HepG2 (cell line): Measurements from ENCODE around the gene SLC35B2. TPM values are rescaled to one million over a fixed set of nuclear protein-coding genes. Genes with fewer than 3 reads are reported as not detected.

Experiments
- ATAC-seq: fragments of 200-7000 bp; cut with Tn5 transposase; 3 replicates; pipeline ENCODE4 v1.9.1; 2020; ENCODE audit warnings: mild to moderate bottlenecking, moderate library complexity
- BruUV-seq: library from RNA; stranded (reverse); fragments of 400-500 nt; replicated peaks from 2 replicates; lab custom pipeline; 2021; lab: Mats Ljungman, UMichigan
- CTCF ChIA-PET: fragments of 300-600 bp; formaldehyde crosslinking; extraction: SDS; loops from one replicate; lab custom pipeline; 2021; ENCODE audit warnings: low total read pairs, inconsistent platforms, low intra/inter-chr PET ratio; lab: Yijun Ruan, JAX
- POLR2A ChIA-PET: fragments of 350-600 bp; sonication (Branson Sonifier 250); formaldehyde crosslinking; loops from one replicate; lab custom pipeline; 2020; ENCODE audit warnings: antibody characterized with exemption, inconsistent platforms; lab: Yijun Ruan, JAX
- DNase-seq: peaks from one replicate; pipeline ENCODE4 v3.0.0-alpha.2; 2015; ENCODE audit warnings: low spot score
- FAIRE-seq: peaks from 3 replicates; lab custom pipeline; 2011; peaks lifted over from hg19 to GRCh38; lab: Jason Lieb, UNC
- H2AFZ ChIP-seq: one replicate; pipeline ENCODE4 v1.6.1; 2011; ENCODE audit warnings: low read length, inconsistent platforms
- H3K27ac ChIP-seq: fragments of 300-600 bp; 3 replicates; pipeline ENCODE4 v1.8.0; 2011; ENCODE audit warnings: mixed run types, mild to moderate bottlenecking, mixed read lengths, low read length, inconsistent platforms; ENCODE audit not compliant: insufficient read depth; ENCODE audit errors: extremely low read length
- H3K27me3 ChIP-seq, 2 experiments: fragments of 200-600 bp in 1 of 2; 2 replicates in 1 of 2; 3 replicates in 1 of 2; pipeline versions ENCODE4 v1.6.0 to v1.8.0; 2011; ENCODE audit warnings: low read length in 2 of 2, mild to moderate bottlenecking in 2 of 2, moderate library complexity in 2 of 2, inconsistent platforms in 1 of 2; ENCODE audit not compliant: insufficient read depth in 2 of 2, control insufficient read depth in 1 of 2
- H3K36me3 ChIP-seq, 2 experiments: fragments of 200-600 bp in 1 of 2; replicated peaks in 1 of 2; 2 replicates in 1 of 2; 3 replicates in 1 of 2; pipeline versions ENCODE4 v1.5.1 to v1.8.0; 2011; ENCODE audit warnings: low read length in 2 of 2, inconsistent platforms in 1 of 2; ENCODE audit not compliant: insufficient read depth in 2 of 2, control insufficient read depth in 1 of 2
- H3K4me1 ChIP-seq: 2 replicates; pipeline ENCODE4 v1.5.1; 2012; ENCODE audit warnings: low read length, inconsistent platforms; ENCODE audit not compliant: insufficient read depth
- H3K4me2 ChIP-seq: 2 replicates; pipeline ENCODE4 v1.6.0; 2011; ENCODE audit warnings: low read depth, low read length, inconsistent platforms
- H3K4me3 ChIP-seq, 3 experiments: fragments of 200-600 bp in 1 of 3; sonication (generic), shearing (Covaris generic) in 1 of 3; replicated peaks in 1 of 3; 2 replicates each; pipeline ENCODE4 v1.5.1; 2011 to 2016; ENCODE audit warnings: low read length in 3 of 3, inconsistent platforms in 2 of 3, low read depth in 2 of 3, mild to moderate bottlenecking in 2 of 3, control low read depth in 1 of 3, mixed read lengths in 1 of 3; ENCODE audit not compliant: insufficient read depth in 1 of 3
- H3K79me2 ChIP-seq: one replicate; pipeline ENCODE4 v1.6.1; 2011; ENCODE audit warnings: low read length, inconsistent platforms; ENCODE audit not compliant: insufficient read depth
- H3K9ac ChIP-seq: 2 replicates; pipeline ENCODE4 v1.6.0; 2011; ENCODE audit warnings: mild to moderate bottlenecking, low read depth, low read length, inconsistent platforms; ENCODE audit not compliant: insufficient read depth
- H3K9me3 ChIP-seq: 2 replicates; pipeline ENCODE4 v1.5.1; 2012; ENCODE audit warnings: mild to moderate bottlenecking, low read length
- H4K20me1 ChIP-seq: 2 replicates; pipeline ENCODE4 v1.6.0; 2011; ENCODE audit warnings: inconsistent platforms, mild to moderate bottlenecking, low read length, moderate library complexity; ENCODE audit not compliant: insufficient read depth
- EZH2 ChIP-seq: conservative IDR thresholded peaks from 2 replicates; pipeline ENCODE4 v1.6.1; 2012; ENCODE audit warnings: mild to moderate bottlenecking, low read depth, low read length, moderate library complexity
- HMG20B ChIP-seq: conservative IDR thresholded peaks from 2 replicates; pipeline ENCODE4 v1.6.1; 2016; ENCODE audit warnings: missing genetic modification reagents, missing compliant biosample characterization
- MEIS1 ChIP-seq: sonication (generic); formaldehyde crosslinking; IDR thresholded peaks from 2 replicates; pipeline ENCODE4 v1.9.0; 2021; ENCODE audit warnings: mild to moderate bottlenecking, missing genetic modification reagents, moderate library complexity, borderline replicate concordance
- MIXL1 ChIP-seq: IDR thresholded peaks from 2 replicates; pipeline ENCODE4 v1.6.1; 2016
- NFIB ChIP-seq: sonication (generic); formaldehyde crosslinking; IDR thresholded peaks from 2 replicates; pipeline ENCODE4 v1.9.0; 2021; ENCODE audit warnings: missing genetic modification reagents, mild to moderate bottlenecking, borderline replicate concordance
- POLR2AphosphoS2 ChIP-seq: IDR thresholded peaks from 2 replicates; pipeline ENCODE4 v1.6.1; 2011; ENCODE audit warnings: low read depth, low read length, improper control_type of control experiment
- SMAD1 ChIP-seq: sonication (generic); formaldehyde crosslinking; IDR thresholded peaks from 2 replicates; pipeline ENCODE4 v1.4.0; 2020; ENCODE audit warnings: missing genetic modification reagents, low read depth, mild to moderate bottlenecking, borderline replicate concordance
- ZNF431 ChIP-seq: sonication (generic); formaldehyde crosslinking; IDR thresholded peaks from 2 replicates; pipeline ENCODE4 v1.9.0; 2022; ENCODE audit warnings: missing genetic modification reagents, low read depth, mild to moderate bottlenecking, borderline replicate concordance
- ZNF446 ChIP-seq: sonication (generic); formaldehyde crosslinking; IDR thresholded peaks from 2 replicates; pipeline ENCODE4 v1.5.0; 2020; ENCODE audit warnings: mild to moderate bottlenecking, missing genetic modification reagents
- ZNF83 ChIP-seq: sonication (generic); formaldehyde crosslinking; IDR thresholded peaks from 2 replicates; pipeline ENCODE4 v1.4.0; 2020; ENCODE audit warnings: missing genetic modification reagents, mild to moderate bottlenecking, borderline replicate concordance
- WGBS: methylation state at CpG from one replicate; pipeline ENCODE4 v1.1.6; 2017; ENCODE audit warnings: low lambda C conversion rate; 5-methylcytosine and 5-hydroxymethylcytosine counted together
- in situ Hi-C: cut with HindIII; loops from 2 replicates; pipeline ENCODE4 v1.10.0; 2017; ENCODE audit warnings: low pct_unique_long_range_greater_than_20kb; ENCODE audit not compliant: extremely low pct_ligation_motif_present
- intact Hi-C: fragments of 100-400 bp; cut with micrococcal nuclease; formaldehyde crosslinking; loops from one replicate; pipeline ENCODE4 v1.10.0; 2022; ENCODE audit not compliant: unreplicated experiment
- polyA plus RNA-seq, 8 experiments: library from polyadenylated mRNA; depleted of rRNA in 3 of 8; stranded (reverse) in 7 of 8; unstranded in 1 of 8; fragments of >200 nt; fragmentation: Illumina TruSeq in 4 of 8; extraction: Trizol in 4 of 8; gene quantifications; 2 replicates each; pipeline versions ENCODE4 v1.2.1 to v1.2.3, GENCODE V29; 2011 to 2016; ENCODE audit warnings: low read depth in 4 of 8, missing spikeins in 1 of 8, mixed read lengths in 1 of 8; ENCODE audit not compliant: insufficient read depth in 1 of 8
- total RNA-seq, 5 experiments: library from RNA; depleted of rRNA; stranded (reverse); fragments of >200 nt; fragmentation: Illumina TruSeq; extraction: Trizol; gene quantifications; 2 replicates each; pipeline ENCODE4 v1.2.3, GENCODE V29; 2016; ENCODE audit warnings: low read depth in 1 of 5
- TF ChIP-seq, protein P1 (sequence below): sonication (generic); formaldehyde crosslinking; IDR thresholded peaks from 2 replicates; pipeline ENCODE4 v1.8.1; 2023; ENCODE audit warnings: mild to moderate bottlenecking, missing genetic modification reagents, borderline replicate concordance
- TF ChIP-seq, protein P2 (sequence below): sonication (generic); formaldehyde crosslinking; conservative IDR thresholded peaks from 2 replicates; pipeline ENCODE4 v1.8.0; 2022; ENCODE audit warnings: missing genetic modification reagents

SLC35B2 gene
- total and polyA plus RNA-seq, 2 of the 13 experiments (the other 11 are each of a cell fraction or from before 2014, with no cell fraction given), result 61.1 to 148 TPM

DNA sequence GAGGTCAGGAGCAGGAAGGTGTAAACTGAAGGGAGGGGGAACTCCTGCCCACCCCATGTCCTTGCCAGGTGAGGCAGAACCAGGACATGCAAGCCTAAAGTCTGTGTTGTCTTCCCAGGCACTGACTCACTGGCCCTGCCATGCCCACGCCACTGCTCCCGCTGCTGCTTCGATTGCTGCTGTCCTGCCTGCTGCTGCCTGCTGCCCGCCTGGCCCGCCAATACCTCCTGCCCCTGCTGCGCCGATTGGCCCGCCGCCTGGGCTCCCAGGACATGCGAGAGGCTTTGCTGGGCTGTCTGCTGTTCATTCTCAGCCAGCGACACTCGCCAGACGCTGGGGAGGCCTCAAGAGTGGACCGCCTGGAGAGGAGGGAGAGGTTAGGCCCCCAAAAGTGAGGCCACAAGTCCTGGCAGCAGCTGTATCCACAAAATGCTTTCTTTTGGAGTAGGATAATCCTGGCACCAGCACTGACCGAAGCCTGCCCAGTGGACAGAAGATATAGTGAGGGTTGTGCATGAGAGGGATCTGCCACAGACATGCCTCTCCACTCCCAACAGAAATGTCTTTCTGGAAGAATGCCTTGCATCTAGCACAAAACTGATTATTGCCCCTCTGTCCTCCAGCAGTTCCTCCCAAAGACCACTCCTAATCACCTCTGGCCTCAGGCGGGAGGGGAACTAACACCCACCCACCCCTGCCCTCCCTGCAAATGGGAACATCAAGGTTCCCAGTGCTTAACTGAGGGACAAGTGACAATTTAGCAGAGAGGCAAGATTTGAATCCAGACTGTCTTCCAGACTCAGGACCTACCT lies 39.8 kb downstream of the SLC35B2 start:
- CTCF ChIA-PET, result no interaction called here
- Histone ChIP-seq H2AFZ (no peak overlapping the region), H4K20me1 (no peaks in the 10 kb centered on the region), H3K36me3 (no peaks in the 10 kb centered on the region), H3K9ac (peak overlapping the region; percentile 14; the same call in 1 of the 2 replicates), H3K4me1 (peaks cover 70% of the 10 kb centered on the region), H3K27me3 (peaks cover 0 to 25% of the 10 kb centered on the region in 2 experiments; a peak in 4 of 5 replicates), H3K4me3 (peak overlapping the region in 1 of 3 experiments; percentile 53; a peak in 2 of 6 replicates), H3K9me3 (no peaks in the 10 kb centered on the region), H3K79me2 (no peaks in the 10 kb centered on the region), H3K27ac (no peak overlapping the region), H3K4me2 (peak overlapping the region; percentile 82)
- FAIRE-seq (peak; percentile 39), DNase-seq (no peak), ATAC-seq (peak; percentile 37)
- 14% methylated on average over 8 of the region's 16 CpGs for whole genome bisulfite sequencing
- POLR2A ChIA-PET, result interaction anchor here (1.0 kb wide), 1 partner anchor 25 kb away, joined by 5 read pairs; no protein-coding TSS in a partner anchor
- intact Hi-C loops (loop anchor here (2.0 kb wide), 1 partner anchor 13 kb away; no protein-coding TSS in a partner anchor), in situ Hi-C loops (no loop called here)
- no TSS peak for BruUV-seq
- TF ChIP-seq MEIS1 (CRISPR knock-in tag) (no peak), EZH2 (peak; percentile 80; the same call in 1 of the 2 replicates), SMAD1 (CRISPR knock-in tag) (no peak), NFIB (CRISPR knock-in tag) (no peak), ZNF431 (CRISPR knock-in tag) (no peak), MIXL1 (CRISPR knock-in tag) (no peak), POLR2AphosphoS2 (no peak), HMG20B (no peak), ZNF446 (CRISPR knock-in tag) (no peak), ZNF83 (CRISPR knock-in tag) (no peak)
- TF ChIP-seq, protein P1, sequence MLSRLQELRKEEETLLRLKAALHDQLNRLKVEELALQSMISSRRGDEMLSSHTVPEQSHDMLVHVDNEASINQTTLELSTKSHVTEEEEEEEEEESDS (CRISPR knock-in tag), result no peak
- TF ChIP-seq, protein P2, sequence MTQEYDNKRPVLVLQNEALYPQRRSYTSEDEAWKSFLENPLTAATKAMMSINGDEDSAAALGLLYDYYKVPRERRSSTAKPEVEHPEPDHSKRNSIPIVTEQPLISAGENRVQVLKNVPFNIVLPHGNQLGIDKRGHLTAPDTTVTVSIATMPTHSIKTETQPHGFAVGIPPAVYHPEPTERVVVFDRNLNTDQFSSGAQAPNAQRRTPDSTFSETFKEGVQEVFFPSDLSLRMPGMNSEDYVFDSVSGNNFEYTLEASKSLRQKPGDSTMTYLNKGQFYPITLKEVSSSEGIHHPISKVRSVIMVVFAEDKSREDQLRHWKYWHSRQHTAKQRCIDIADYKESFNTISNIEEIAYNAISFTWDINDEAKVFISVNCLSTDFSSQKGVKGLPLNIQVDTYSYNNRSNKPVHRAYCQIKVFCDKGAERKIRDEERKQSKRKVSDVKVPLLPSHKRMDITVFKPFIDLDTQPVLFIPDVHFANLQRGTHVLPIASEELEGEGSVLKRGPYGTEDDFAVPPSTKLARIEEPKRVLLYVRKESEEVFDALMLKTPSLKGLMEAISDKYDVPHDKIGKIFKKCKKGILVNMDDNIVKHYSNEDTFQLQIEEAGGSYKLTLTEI (CRISPR knock-in tag), result no peak
